ENCODE data around the gene ARHGEF7. TPM values are rescaled to one million over a fixed set of nuclear protein-coding genes. Genes with fewer than 3 reads are reported as not detected.

ARHGEF7 gene
- polyA plus RNA-seq, 12 donors, result 53.2 to 109 (median 72.8) TPM; not detected in 1

- DNase-seq, result no peak
These were observed 161.0 kb downstream of the ARHGEF7 start for GRCh38 chr13:111275995-111276618.

DNA sequence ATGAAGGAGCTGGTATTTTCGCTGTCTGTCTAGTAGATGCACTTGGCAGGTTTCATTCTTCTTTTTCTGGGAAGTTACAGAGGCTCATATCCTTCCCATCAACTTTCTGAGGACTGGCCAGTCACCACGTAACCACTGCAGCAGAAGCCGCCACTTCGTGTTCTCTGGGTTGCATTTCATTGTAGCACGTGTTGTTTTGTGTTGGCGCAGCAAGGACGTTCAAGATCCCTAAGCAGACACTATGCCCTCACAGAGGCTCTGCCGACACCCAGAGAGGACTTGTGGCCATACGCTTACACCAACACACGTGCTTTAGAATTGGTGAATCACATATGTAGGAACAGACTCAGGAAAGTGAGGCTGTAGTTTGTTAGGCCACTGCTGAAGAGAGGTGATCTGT, 163.1 kb downstream of the ARHGEF7 start:
- DNase-seq, result no peak

GRCh38 chr13:111278743-111279652, 163.9 kb downstream of the ARHGEF7 start:
- peak; percentile 38 for DNase-seq

DNA sequence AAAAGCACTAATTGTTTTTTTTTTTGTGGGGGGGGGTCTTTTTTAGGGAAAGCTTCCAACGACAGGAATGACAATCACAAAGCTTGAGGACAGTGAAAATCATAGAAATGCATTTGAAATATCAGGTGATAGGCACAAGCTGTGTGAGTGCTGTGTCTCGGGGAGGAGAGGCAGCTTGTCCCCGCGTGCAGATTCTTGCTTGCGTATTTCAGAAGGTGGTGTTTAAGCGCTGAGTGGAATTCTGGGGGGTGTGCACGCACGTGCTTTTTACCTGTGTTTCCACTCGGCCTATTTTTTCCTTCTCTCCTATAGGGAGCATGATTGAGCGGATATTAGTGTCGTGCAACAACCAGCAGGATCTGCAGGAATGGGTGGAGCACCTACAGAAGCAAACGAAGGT, 165.1 kb downstream of the ARHGEF7 start:
- DNase-seq, result no peak

DNA sequence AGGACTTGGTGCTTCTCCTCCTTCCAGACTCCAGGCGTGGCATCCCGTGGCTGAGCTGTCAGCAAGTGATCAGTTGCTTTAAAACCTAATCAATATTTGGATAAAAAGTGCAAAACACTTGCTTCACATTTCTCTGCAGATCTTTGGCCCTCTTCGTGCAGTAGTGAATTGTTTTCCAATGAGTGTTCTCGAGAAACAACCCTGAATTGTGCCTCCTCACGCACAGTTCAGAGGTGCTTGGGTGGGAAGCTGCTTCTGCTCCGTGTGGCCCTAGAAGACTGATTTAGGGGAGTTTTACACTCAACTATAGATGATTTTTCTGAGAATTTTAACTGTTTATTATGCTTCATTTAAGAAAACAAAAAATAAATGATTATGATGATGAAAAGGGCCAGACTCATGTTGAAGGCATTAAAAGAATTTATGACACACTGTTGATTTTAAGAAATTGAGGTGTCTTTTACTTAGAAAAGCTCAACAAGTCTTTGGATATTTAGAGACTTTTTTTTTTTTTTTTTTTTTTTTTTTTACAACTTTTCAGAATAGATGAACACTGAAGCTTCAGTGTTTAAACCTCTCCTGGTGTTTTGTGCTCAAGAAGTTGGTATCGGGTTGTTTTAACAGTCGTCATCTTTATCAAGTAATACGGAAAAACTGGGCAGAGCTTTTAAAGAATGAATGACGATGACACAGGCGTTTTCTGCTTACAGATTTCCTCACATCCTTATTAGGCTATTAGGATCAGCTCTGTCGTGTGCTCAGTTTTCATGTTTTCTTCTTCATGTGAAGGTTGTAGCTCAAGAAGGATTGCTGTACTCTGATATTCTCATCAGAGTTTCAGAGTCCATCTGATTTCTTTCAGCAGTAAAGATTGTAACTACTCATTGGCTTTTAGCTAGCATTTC, 165.8 kb downstream of the ARHGEF7 start:
- DNase-seq, result no peak

DNA sequence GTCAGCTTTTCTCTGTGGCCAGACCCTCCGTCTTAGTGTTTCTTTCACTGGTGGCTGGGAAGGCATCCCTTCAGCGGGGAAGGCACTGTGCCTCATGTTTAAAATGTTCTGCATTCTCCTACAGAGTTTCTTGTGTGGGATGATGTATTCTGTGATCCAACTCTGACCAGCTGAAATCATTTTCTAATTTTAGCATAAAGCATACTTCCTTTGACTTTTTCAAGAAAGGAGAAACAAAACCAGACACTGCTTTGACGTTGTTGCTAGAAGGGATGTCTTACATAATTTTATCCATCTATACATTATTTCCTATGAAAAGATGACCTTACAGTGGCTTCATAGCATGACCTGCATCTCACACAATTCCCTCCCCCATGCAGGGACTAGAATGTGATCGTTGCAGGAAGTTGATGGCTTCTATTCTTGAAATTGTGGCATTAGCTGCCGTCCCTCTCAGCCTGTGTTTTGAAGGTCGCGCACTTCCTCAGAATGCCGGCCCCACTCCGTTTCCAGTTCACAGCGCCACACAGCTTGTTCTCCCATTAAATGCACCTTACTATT, 166.7 kb downstream of the ARHGEF7 start:
- DNase-seq, result peak; percentile 35

- no peak for DNase-seq
These were observed 167.3 kb downstream of the ARHGEF7 start for GRCh38 chr13:111282425-111282824.

DNA sequence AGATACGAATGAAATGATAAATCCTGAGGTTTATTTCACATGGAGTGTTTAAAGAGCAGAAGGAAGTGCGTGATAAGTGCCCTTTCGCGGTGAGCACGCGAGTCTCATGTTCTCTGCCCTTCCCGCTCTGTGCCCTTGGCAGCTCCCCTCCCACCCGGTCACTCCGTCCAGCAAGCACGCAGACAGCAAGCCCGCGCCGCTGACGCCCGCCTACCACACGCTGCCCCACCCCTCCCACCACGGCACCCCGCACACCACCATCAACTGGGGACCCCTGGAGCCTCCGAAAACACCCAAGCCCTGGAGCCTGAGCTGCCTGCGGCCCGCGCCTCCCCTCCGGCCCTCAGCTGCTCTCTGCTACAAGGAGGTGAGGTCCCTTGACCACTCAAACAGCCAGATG, 167.9 kb downstream of the ARHGEF7 start:
- DNase-seq, result no peak

- DNase-seq, result no peak
These were observed 168.3 kb downstream of the ARHGEF7 start for GRCh38 chr13:111283457-111283856.

DNA sequence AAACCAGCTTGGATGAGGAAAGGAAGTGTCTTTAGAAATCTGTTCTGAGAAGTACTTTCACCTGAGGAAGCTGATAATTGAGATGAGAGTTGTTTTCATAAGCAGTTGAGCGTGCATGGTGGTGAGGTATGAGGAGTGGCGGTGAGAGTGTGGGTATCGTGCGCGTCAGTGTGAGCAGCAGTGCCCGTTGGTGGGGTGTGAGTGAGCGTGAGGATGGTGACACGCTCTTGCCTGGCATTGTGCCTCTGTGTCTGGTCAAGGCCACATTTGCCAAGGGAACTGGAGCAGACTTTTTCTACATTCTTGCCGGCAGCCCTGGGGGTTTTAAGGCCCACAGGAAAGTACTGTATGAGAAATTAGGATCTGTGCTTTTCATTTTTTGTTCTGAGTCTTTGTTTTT, 168.9 kb downstream of the ARHGEF7 start:
- no peak for DNase-seq

DNA sequence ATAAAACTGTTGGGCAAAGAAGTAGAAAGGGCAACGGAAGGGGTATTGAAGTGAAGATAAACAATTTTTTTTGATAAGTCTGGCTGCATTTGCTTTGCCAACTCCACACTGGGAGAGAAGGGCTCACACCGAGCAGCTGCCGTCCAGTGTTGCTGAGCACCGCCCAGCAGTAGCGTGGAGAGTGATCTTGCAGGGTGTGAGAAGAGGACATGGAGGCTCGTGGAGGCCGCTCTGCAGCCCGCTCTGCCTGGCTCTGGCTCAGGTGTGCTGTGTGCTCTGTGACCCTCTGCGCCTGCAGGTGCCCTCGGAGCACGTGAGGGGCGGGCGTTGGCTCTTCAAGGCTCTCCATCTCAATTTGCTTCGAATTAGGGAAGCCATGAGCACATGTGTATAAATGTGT, 169.5 kb downstream of the ARHGEF7 start:
- DNase-seq, result no peak

GRCh38 chr13:111286162-111286561, 171.1 kb downstream of the ARHGEF7 start:
- DNase-seq, result no peak

- DNase-seq, result no peak
These were observed 171.6 kb downstream of the ARHGEF7 start for GRCh38 chr13:111286749-111287148.

DNA sequence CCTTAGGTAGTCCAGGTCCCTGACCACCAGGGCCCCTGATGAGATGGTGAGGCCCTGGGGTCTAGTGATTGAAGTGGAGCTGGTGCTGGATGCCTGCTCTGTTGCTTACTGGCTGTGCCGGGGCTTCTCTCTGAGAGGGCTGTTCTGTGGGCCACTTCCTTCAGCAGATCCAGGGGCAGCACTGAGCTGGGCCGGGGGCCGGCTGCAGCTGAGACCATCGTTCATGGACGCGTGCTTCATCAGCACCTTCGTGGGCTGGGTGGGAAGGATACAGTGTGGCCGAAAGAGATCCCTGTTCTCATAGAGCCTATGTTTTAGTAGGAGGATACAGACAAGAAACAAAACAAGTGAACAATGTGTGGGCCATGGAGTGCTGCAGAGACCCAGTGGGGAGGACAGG, 172.1 kb downstream of the ARHGEF7 start:
- no peak for DNase-seq

DNA sequence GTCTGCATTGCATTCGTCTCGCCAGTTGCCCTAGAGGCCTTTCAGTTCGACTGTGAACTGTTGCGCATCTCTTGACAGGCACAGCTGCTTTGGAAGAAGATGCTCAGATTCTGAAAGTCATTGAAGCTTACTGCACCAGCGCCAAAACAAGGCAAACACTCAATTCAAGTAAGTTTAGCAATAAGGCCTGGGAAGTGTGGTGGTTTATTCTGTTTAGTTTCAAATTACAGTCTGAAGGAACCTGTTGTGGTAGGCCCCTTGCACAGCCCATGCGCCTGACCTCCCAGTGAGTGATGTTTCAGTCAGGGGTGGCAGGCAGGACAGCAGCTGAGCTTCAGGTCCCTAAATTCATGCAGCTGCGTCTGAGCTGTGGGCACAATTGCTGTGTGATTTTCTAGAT, 173.2 kb downstream of the ARHGEF7 start:
- no peak for DNase-seq

DNA sequence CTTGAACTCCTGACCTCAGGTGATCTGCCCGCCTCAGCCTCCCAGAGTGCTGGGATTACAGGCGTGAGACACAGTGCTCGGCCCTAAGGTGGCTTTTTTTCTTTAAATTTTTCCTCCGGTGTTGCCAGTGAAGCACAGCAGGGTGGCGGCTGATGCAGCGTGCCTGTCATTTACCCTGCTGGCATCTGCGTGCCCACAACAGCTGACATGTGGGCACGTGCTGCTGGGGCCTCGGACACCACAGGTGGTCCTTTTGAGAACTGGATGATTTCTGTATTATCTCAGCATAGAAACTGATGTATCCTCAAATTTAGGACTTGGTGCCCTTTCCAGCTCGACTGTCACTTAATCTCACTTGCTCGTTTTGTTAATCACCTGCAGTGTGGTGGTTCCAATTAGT, 174.1 kb downstream of the ARHGEF7 start:
- DNase-seq, result no peak

GRCh38 chr13:111291908-111292307, 176.8 kb downstream of the ARHGEF7 start:
- DNase-seq, result no peak

- DNase-seq, result no peak
These were observed 177.8 kb downstream of the ARHGEF7 start for GRCh38 chr13:111292710-111293485.

DNA sequence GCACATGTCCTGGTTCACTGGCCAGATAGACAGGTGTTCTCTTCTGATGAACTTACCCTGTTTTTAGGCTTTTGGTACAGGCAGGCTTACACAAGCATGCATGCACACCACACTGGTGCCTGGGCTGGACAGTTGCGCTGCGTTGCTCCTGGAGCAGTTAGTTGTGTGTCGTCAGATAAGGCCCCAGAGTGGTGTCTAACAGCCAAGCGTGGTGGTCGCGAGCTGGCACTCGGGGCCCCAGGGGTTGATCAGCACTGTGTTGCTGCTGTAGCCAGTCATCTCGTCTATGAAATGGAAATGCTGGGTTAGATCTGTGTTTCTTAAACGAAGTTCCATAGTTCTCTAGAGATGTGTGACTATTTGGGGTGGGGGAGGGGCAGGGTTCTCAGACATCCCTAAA, 180.8 kb downstream of the ARHGEF7 start:
- no peak for DNase-seq

- DNase-seq, result no peak
These were observed 181.3 kb downstream of the ARHGEF7 start for GRCh38 chr13:111296417-111296816.
